GM12801 (cell line): ENCODE results near the gene SAPCD2.

Experiments
- CTCF ChIP-seq: IDR thresholded peaks from one replicate; pipeline ENCODE4 v1.5.1; 2011; ENCODE audit warnings: control low read depth; ENCODE audit not compliant: insufficient read length; ENCODE audit errors: extremely low read depth

SAPCD2 gene

GRCh38 chr9:137052998-137053943 lies 17.1 kb downstream of the SAPCD2 start:
- TF ChIP-seq CTCF: no peak

GRCh38 chr9:137052293-137052692 lies 18.1 kb downstream of the SAPCD2 start:
- TF ChIP-seq CTCF: no peak

- no peak for TF ChIP-seq CTCF
Measured at GRCh38 chr9:137051145-137051724, 19.1 kb downstream of the SAPCD2 start.

GRCh38 chr9:137050570-137050969 lies 19.8 kb downstream of the SAPCD2 start:
- no peak for TF ChIP-seq CTCF

- TF ChIP-seq CTCF: no peak
Measured at GRCh38 chr9:137049544-137050449, 20.6 kb downstream of the SAPCD2 start.

GRCh38 chr9:137048655-137049543 lies 21.5 kb downstream of the SAPCD2 start:
- TF ChIP-seq CTCF: no peak
